GM12865 (cell line): ENCODE results near the gene DZIP1L.

Experiments used
- DNase-seq: peaks from one replicate; pipeline ENCODE4 v3.0.0; 2010; ENCODE audit warnings: low read depth
- H3K4me3 ChIP-seq: 2 replicates; pipeline ENCODE4 v1.5.1; 2011; ENCODE audit warnings: mild to moderate bottlenecking, low read depth, low read length, control low read depth
- TF ChIP-seq, protein P1 (sequence below): IDR thresholded peaks from 2 replicates; pipeline ENCODE4 v1.5.1; 2011; ENCODE audit warnings: low read length, control low read depth, low read depth, inconsistent platforms; ENCODE audit not compliant: insufficient read depth; ENCODE audit errors: missing control alignments

Gene DZIP1L

GRCh38 chr3:138139691-138140090, 24.3 kb upstream of the DZIP1L start:
- no peak for DNase-seq
- no peak overlapping the region for H3K4me3 ChIP-seq
- TF ChIP-seq, protein P1, sequence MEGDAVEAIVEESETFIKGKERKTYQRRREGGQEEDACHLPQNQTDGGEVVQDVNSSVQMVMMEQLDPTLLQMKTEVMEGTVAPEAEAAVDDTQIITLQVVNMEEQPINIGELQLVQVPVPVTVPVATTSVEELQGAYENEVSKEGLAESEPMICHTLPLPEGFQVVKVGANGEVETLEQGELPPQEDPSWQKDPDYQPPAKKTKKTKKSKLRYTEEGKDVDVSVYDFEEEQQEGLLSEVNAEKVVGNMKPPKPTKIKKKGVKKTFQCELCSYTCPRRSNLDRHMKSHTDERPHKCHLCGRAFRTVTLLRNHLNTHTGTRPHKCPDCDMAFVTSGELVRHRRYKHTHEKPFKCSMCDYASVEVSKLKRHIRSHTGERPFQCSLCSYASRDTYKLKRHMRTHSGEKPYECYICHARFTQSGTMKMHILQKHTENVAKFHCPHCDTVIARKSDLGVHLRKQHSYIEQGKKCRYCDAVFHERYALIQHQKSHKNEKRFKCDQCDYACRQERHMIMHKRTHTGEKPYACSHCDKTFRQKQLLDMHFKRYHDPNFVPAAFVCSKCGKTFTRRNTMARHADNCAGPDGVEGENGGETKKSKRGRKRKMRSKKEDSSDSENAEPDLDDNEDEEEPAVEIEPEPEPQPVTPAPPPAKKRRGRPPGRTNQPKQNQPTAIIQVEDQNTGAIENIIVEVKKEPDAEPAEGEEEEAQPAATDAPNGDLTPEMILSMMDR: no peak

- H3K4me3 ChIP-seq: no peak overlapping the region
- no peak for DNase-seq
- TF ChIP-seq, protein P1: no peak
Observed at GRCh38 chr3:138137861-138138260, 22.5 kb upstream of the DZIP1L start.

GRCh38 chr3:138136201-138136600, 20.8 kb upstream of the DZIP1L start:
- DNase-seq: no peak
- no peak overlapping the region for H3K4me3 ChIP-seq
- TF ChIP-seq, protein P1: no peak

- no peak for DNase-seq
- TF ChIP-seq, protein P1: no peak
- H3K4me3 ChIP-seq: no peak overlapping the region
Observed at GRCh38 chr3:138135833-138136194, 20.4 kb upstream of the DZIP1L start.

GRCh38 chr3:138135146-138135832, 19.9 kb upstream of the DZIP1L start:
- no peak overlapping the region for H3K4me3 ChIP-seq
- DNase-seq: no peak
- TF ChIP-seq, protein P1: no peak

- no peak within 1 kb of the TSS for H3K4me3 ChIP-seq
- no peak for DNase-seq
- TF ChIP-seq, protein P1: no peak
Observed at GRCh38 chr3:138132239-138132638, 16.8 kb upstream of the DZIP1L start, which contains the start of gene A4GNT. Gene A4GNT (minus strand): TSS chr3:138132390. CDS start chr3:138131256, 1,134 bp downstream.
